GM21390 (cell line): Measurements from ENCODE around the gene RDM1.

Experiments used
- ATAC-seq: cut with Tn5 transposase; IDR thresholded peaks from one replicate; pipeline ENCODE4 v1.9.1; 2021; ENCODE audit not compliant: unreplicated experiment

RDM1 gene

GRCh38 chr17:35875072-35875799 is 55.3 kb downstream of the RDM1 start:
- ATAC-seq: no peak

- ATAC-seq: no peak
Measured at GRCh38 chr17:35872196-35872980, 58.2 kb downstream of the RDM1 start.

- no peak for ATAC-seq
Measured at GRCh38 chr17:35870906-35871819, 59.4 kb downstream of the RDM1 start.

DNA sequence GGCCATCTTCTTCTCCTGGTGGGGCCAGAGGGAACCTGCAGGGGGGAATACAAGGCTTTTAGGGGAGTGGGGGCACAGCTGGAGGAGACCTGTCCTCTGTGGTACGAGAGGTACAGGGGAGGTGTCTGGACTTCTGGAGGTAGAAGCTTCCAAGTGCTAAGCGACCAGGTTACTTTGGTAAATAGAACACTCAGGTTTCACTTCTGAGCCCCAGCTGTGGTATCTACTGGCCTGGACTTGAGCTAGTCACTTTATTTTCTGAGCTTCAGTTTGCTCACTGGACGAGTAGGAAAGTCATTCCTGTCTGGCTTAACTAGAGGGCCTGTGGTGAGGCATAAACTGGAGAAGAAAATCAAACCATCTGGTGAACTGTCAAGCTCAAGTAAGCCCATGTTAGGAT is 61.8 kb downstream of the RDM1 start, which contains the start of gene HEATR9:
TSS of gene HEATR9 (minus strand) at position 155 of the 400 bp plus-strand sequence. CDS start at position 6, 149 bp downstream.
- ATAC-seq: no peak
